ENCODE data around the gene CCNDBP1. TPM values are rescaled to one million over a fixed set of nuclear protein-coding genes. Genes with fewer than 3 reads are reported as not detected.

CCNDBP1 gene, protein sequence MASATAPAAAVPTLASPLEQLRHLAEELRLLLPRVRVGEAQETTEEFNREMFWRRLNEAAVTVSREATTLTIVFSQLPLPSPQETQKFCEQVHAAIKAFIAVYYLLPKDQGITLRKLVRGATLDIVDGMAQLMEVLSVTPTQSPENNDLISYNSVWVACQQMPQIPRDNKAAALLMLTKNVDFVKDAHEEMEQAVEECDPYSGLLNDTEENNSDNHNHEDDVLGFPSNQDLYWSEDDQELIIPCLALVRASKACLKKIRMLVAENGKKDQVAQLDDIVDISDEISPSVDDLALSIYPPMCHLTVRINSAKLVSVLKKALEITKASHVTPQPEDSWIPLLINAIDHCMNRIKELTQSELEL
- total RNA-seq: 10 to 100 TPM; 20.2 to 30.5 (median 22.9) TPM
- long read RNA-seq, transcript CCNDBP1-201 (11 exons, 3,660 nt): major isoform, 13 of 19 reads
- long read RNA-seq, partial matches to known transcripts: 3 of 19 reads
- long read RNA-seq, other reads (novel, unspliced or antisense): 0 of 19 reads

DNA sequence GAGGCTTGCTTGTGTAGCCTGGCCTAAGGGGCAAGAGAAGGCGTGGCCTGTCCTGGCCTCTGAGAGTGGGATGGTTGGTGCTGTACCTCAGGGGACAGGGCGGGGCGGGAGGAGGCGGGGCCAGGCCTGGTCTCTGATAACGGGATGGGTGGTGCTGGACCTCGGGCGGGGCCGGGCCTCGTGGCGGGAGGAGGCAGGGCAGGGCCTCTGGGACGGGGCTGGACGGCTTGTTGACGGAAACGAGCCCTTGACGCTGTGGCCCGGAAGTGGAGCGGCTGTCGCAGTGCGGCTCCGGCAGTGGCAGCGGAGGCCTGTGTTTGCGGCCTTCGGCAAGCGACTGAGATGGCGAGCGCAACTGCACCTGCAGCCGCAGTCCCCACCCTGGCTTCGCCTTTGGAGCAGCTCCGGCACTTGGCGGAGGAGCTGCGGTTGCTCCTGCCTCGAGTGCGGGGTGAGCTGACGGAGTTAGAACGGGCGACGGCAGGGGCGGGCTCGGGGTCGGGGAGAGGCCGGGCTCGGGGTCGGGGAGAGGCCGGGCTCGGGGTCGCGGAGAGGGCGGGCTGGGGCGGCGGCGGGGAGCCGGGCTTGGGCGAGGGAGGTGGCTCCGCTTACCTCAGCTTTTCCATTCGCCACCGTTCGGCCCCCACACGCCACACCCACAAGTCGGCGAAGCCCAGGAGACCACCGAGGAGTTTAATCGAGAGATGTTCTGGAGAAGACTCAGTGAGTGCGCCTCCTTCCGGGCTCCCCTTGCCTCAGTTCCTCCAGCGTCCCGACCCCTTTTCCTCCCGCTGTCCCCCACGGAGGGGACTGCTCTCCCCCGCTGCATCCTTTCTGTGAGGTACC is at the start of gene CCNDBP1:
CCNDBP1 (plus strand) TSS at position 247 of the 846 bp plus-strand sequence; CDS start at position 343, 96 bp downstream.
- Histone ChIP-seq H3K36me3 (peaks cover 0 to 9% (median under 1%) of the 10 kb centered on the region in 4 donors), H3K4me3 (peak within 1 kb of the TSS; percentile 63 to 74 (median 73)), H3K27me3 (no peaks in the 10 kb centered on the region), H3K27ac (peak within 1 kb of the TSS; percentile 70 to 83 (median 72)), H3K4me1 (peaks cover 0 to 7% (median 3%) of the 10 kb centered on the region in 4 donors), H3K9me3 (no peaks in the 10 kb centered on the region)
- TF ChIP-seq POLR2A (IDR thresholded peaks at IDR 0.05): peak; percentile 78
- TF ChIP-seq, protein P1, sequence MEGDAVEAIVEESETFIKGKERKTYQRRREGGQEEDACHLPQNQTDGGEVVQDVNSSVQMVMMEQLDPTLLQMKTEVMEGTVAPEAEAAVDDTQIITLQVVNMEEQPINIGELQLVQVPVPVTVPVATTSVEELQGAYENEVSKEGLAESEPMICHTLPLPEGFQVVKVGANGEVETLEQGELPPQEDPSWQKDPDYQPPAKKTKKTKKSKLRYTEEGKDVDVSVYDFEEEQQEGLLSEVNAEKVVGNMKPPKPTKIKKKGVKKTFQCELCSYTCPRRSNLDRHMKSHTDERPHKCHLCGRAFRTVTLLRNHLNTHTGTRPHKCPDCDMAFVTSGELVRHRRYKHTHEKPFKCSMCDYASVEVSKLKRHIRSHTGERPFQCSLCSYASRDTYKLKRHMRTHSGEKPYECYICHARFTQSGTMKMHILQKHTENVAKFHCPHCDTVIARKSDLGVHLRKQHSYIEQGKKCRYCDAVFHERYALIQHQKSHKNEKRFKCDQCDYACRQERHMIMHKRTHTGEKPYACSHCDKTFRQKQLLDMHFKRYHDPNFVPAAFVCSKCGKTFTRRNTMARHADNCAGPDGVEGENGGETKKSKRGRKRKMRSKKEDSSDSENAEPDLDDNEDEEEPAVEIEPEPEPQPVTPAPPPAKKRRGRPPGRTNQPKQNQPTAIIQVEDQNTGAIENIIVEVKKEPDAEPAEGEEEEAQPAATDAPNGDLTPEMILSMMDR (IDR thresholded peaks at IDR 0.05): peak in 3 of 4 donors; percentile 31 to 39 (median 37)
- 0% methylated on average over 11 of the region's 69 CpGs for WGBS (ENCODE audit: insufficient coverage, low coverage, low lambda C conversion rate, missing lambda C conversion rate)
- ATAC-seq (peak; percentile 98 to 100 (median 99)), DNase-seq (peak; percentile 99)
- intact Hi-C loops (cut with DNase I): no loop called here

DNA sequence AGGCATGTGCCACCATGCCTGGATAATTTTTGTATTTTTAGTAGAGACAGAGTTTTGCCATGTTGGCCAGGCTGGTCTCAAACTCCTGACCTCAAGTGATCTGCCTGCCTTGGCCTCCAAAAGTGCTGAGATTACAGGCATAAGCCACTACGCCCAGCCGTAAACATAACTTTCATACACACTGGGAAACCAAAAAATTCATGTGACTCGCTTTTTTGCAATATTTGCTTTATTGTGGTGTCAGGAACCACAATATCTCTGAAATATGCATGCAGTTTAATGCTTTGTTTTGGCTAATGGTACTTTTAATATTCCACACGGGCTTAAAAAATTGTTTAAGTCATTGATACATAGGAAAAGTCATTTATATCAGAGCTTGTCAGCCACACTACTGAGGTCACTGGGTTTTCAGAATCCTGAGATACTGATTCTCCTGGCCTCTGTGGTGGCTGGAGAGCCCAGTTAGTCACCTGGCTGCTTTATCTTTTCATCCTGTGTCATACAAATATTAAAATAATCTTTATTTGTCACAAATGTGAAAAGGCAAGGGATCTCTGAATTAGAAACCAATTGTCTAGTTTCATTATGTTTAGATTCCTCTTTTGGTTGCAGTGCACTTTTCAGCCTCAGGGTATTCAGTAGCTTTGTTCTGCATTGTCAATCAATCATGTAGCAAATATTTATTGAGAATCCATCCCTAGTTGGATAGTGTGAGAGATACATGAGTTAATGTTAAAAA is 41.8 kb upstream of the CCNDBP1 start:
- Histone ChIP-seq H3K4me3 (no peak overlapping the region), H3K27ac (no peak overlapping the region), H3K36me3 (peaks cover 0 to 20% (median 16%) of the 10 kb centered on the region in 4 donors), H3K27me3 (no peaks in the 10 kb centered on the region), H3K9me3 (no peaks in the 10 kb centered on the region), H3K4me1 (no peaks in the 10 kb centered on the region)
- DNase-seq (no peak), ATAC-seq (no peak)
- intact Hi-C loops (cut with DNase I): no loop called here
- TF ChIP-seq POLR2A (IDR thresholded peaks at IDR 0.05): no peak
- TF ChIP-seq, protein P1 (IDR thresholded peaks at IDR 0.05): no peak
- 88% methylated on average over 4 of the region's 4 CpGs for WGBS (ENCODE audit: insufficient coverage, low coverage, low lambda C conversion rate, missing lambda C conversion rate)

DNA sequence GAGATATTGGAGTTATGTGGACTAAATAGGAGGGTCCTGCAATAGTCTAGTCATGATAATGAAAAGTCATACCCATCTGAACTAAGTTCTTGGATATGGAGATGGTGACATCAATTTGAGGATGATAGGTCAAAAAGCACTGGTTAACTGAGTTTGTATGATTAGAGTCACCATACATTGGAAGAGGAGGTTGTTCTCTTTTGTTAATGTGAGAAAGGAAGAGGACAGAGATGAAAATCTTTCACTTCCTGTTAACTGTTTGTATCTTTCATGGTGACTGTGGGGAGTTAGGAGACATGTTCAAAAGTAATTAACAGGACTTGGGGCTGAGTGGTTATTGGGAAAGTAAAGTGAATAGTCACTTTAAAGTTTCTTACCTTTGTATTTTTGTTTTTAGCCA is 40.7 kb upstream of the CCNDBP1 start:
- no peak overlapping the region for H3K27ac ChIP-seq
- no peaks in the 10 kb centered on the region for H3K4me1 ChIP-seq
- TF ChIP-seq, protein P1 (IDR thresholded peaks at IDR 0.05): no peak
- TF ChIP-seq POLR2A (IDR thresholded peaks at IDR 0.05): no peak
- intact Hi-C loops (cut with DNase I): no loop called here
- ATAC-seq: no peak
- DNase-seq: no peak
- H3K36me3 ChIP-seq: peaks cover 0 to 23% (median 13%) of the 10 kb centered on the region in 4 donors
- no peaks in the 10 kb centered on the region for H3K27me3 ChIP-seq
- H3K9me3 ChIP-seq: no peaks in the 10 kb centered on the region
- H3K4me3 ChIP-seq: no peak overlapping the region

DNA sequence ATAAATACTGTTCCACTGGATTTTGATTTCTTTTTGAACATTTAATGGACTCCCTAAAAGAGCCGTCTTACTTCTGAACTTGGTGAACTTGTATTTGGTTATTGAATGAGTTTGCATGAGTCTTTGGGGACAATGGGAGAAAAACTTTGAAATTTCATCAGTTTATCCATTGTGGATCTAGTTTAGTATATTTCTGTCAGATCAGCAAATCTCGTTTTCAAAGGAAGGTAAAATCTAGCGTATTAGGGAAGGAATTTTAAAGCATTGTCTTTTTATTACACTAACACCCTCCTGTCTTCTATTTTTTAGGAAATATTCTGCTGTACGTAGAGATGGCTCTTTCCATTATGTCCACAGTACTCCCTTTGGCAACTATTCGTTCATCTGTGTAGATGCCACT is 39.0 kb upstream of the CCNDBP1 start:
- Histone ChIP-seq H3K27me3 (no peaks in the 10 kb centered on the region), H3K36me3 (peaks cover 0 to 25% (median 11%) of the 10 kb centered on the region in 4 donors), H3K9me3 (no peaks in the 10 kb centered on the region), H3K27ac (no peak overlapping the region), H3K4me3 (no peak overlapping the region), H3K4me1 (no peaks in the 10 kb centered on the region)
- 89% methylated on average over 5 of the region's 5 CpGs for WGBS (ENCODE audit: insufficient coverage, low coverage, low lambda C conversion rate, missing lambda C conversion rate)
- intact Hi-C loops (cut with DNase I): no loop called here
- no peak for TF ChIP-seq POLR2A (IDR thresholded peaks at IDR 0.05)
- TF ChIP-seq, protein P1 (IDR thresholded peaks at IDR 0.05): no peak
- no peak for DNase-seq
- no peak for ATAC-seq
